NT2/D1 (cell line): Measurements from ENCODE around the gene RNU6-7.

Experiments
- DNase-seq: peaks from one replicate; pipeline ENCODE4 v3.0.0-alpha.2; 2011; ENCODE audit warnings: low read depth, low spot score
- H3K27me3 ChIP-seq: 2 replicates; pipeline ENCODE4 v1.6.0; 2011; ENCODE audit warnings: mild to moderate bottlenecking; ENCODE audit not compliant: insufficient read length, insufficient read depth
- H3K36me3 ChIP-seq: 2 replicates; pipeline ENCODE4 v1.6.1; 2011; ENCODE audit warnings: mild to moderate bottlenecking, low read length, mixed read lengths; ENCODE audit not compliant: insufficient read depth, insufficient read length
- H3K4me1 ChIP-seq: 2 replicates; pipeline ENCODE4 v1.5.1; 2011; ENCODE audit not compliant: insufficient read depth, insufficient read length
- H3K4me3 ChIP-seq: 2 replicates; pipeline ENCODE4 v1.5.1; 2011; ENCODE audit warnings: low read depth; ENCODE audit not compliant: insufficient read length
- H3K9ac ChIP-seq: 2 replicates; pipeline ENCODE4 v1.6.0; 2011; ENCODE audit warnings: low read depth; ENCODE audit not compliant: insufficient read length
- H3K9me3 ChIP-seq: 2 replicates; pipeline ENCODE4 v1.5.1; 2011; ENCODE audit warnings: mild to moderate bottlenecking, low read length; ENCODE audit not compliant: insufficient read depth
- SUZ12 ChIP-seq: IDR thresholded peaks from 2 replicates; pipeline ENCODE4 v1.6.1; 2011; ENCODE audit not compliant: insufficient read length, insufficient read depth; ENCODE audit errors: extremely low read depth
- YY1 ChIP-seq: IDR thresholded peaks from 2 replicates; pipeline ENCODE4 v1.6.1; 2011; ENCODE audit not compliant: insufficient read length, insufficient read depth
- ZNF274 ChIP-seq: IDR thresholded peaks from 2 replicates; pipeline ENCODE4 v1.6.1; 2011; ENCODE audit warnings: mild to moderate bottlenecking, low read depth, low read length

The RNU6-7 gene

DNA sequence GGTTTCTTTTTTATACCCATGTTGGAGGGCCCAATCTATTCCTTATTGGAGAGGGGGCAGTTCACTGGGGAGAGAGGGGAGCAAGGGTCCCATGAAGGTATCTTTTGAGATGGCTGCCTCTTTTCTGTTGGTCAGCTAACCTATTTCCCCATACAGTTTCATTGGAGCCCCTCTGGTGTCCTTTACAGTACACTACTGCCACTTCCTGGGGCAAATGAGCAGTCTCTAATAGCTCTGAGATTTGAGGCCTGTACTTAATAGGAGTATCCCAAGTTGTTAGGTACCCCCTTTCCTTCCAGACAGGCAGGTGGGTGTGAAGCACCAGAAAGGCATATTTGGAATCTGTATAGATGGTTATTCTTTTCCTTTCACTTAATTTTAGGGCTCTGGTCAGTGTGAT is 42.6 kb downstream of the RNU6-7 start:
- H3K4me1 ChIP-seq: no peaks in the 10 kb centered on the region
- H3K4me3 ChIP-seq: no peak overlapping the region
- H3K9ac ChIP-seq: no peak overlapping the region
- peaks cover 15% of the 10 kb centered on the region; the same call in 1 of the 2 replicates for H3K9me3 ChIP-seq
- no peaks in the 10 kb centered on the region for H3K36me3 ChIP-seq
- no peak for DNase-seq
- TF ChIP-seq YY1 (no peak), ZNF274 (no peak), SUZ12 (no peak)
- H3K27me3 ChIP-seq: no peaks in the 10 kb centered on the region

DNA sequence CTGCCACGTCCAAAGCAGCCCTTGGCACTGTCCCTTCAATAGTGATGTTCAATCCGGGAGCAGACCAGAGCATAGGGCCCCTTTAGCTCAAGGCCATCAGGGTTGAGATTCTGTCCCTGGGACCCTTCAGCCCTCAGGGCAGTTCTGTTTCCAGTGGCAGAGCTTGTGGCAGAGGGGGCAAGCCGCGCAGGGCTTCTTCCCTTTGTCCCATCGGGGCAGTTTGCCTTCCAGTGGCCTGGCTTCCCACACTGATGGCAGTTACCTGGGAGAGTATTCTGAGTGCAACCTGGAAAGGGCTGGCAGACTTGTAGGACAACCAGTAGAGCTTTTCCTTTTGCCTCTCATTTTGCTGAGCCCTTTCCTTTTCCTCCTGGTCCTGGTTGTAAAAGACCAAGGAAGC is 44.9 kb downstream of the RNU6-7 start:
- Histone ChIP-seq H3K9me3 (no peaks in the 10 kb centered on the region), H3K36me3 (no peaks in the 10 kb centered on the region), H3K4me1 (no peaks in the 10 kb centered on the region), H3K4me3 (no peak overlapping the region), H3K27me3 (no peaks in the 10 kb centered on the region), H3K9ac (no peak overlapping the region)
- no peak for DNase-seq
- TF ChIP-seq ZNF274 (no peak), YY1 (no peak), SUZ12 (no peak)

- Histone ChIP-seq H3K4me3 (no peak overlapping the region), H3K36me3 (no peaks in the 10 kb centered on the region), H3K4me1 (no peaks in the 10 kb centered on the region), H3K9ac (no peak overlapping the region), H3K9me3 (no peaks in the 10 kb centered on the region), H3K27me3 (no peaks in the 10 kb centered on the region)
- TF ChIP-seq YY1: no peak
- TF ChIP-seq ZNF274: no peak
- TF ChIP-seq SUZ12: no peak
- DNase-seq: no peak
Measured at GRCh38 chr14:32249371-32249770, 47.5 kb downstream of the RNU6-7 start.

DNA sequence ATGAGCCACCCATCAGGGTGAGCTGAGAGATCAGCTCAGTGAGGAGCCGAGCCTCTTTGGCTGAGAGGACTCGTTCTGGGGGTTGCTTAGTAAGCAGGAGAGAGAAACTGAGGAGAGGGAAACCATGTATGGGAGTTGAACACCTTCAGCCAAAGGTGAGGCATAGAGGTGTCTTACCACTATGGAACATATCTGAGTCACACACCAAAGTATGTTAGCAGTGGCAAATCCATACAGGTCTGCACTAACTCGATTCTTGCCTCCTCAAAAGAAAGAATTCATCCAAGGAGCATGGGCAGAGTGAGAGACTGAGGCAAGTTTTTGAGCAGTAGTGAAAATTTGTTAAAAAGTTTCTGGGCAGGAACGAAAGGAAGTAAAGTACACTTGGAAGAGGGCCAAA is 47.9 kb downstream of the RNU6-7 start:
- Histone ChIP-seq H3K27me3 (no peaks in the 10 kb centered on the region), H3K9ac (no peak overlapping the region), H3K36me3 (no peaks in the 10 kb centered on the region), H3K9me3 (no peaks in the 10 kb centered on the region), H3K4me1 (no peaks in the 10 kb centered on the region), H3K4me3 (no peak overlapping the region)
- no peak for DNase-seq
- no peak for TF ChIP-seq YY1
- TF ChIP-seq SUZ12: no peak

- H3K9ac ChIP-seq: no peak overlapping the region
- no peak for DNase-seq
- H3K9me3 ChIP-seq: no peaks in the 10 kb centered on the region
- H3K27me3 ChIP-seq: no peaks in the 10 kb centered on the region
- H3K36me3 ChIP-seq: no peaks in the 10 kb centered on the region
- TF ChIP-seq SUZ12 (no peak), YY1 (no peak), ZNF274 (no peak)
- no peaks in the 10 kb centered on the region for H3K4me1 ChIP-seq
- no peak overlapping the region for H3K4me3 ChIP-seq
Measured at GRCh38 chr14:32250681-32251080, 48.8 kb downstream of the RNU6-7 start.

DNA sequence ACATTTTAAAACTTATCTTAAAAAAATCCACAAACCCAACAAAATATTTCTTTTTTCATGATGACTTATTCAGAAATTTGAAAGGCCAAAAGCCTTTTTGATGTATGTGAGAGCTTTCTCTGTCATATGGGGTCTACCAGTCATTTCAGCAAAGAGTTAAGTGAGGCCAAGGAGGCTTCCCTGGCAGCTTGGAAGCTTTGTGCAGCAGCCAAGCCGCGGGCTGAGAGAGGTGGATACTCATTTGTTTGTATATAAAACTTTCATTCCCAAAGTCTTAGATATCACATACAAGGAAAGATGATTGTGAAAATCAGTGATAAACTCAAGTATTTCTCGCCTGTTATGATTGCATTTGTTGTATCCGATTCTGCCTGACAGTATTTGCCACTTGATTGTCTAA is 49.7 kb downstream of the RNU6-7 start:
- DNase-seq: no peak
- no peaks in the 10 kb centered on the region for H3K36me3 ChIP-seq
- H3K4me3 ChIP-seq: no peak overlapping the region
- no peaks in the 10 kb centered on the region for H3K9me3 ChIP-seq
- H3K9ac ChIP-seq: no peak overlapping the region
- no peaks in the 10 kb centered on the region for H3K27me3 ChIP-seq
- TF ChIP-seq YY1 (no peak), ZNF274 (no peak), SUZ12 (no peak)
- no peaks in the 10 kb centered on the region for H3K4me1 ChIP-seq
